Pons (tissue), 1 donor: ENCODE data around the gene NOP14.
"Not testable (repeated sequence)": the region's sequence is repeated elsewhere in the genome, so short reads cannot be mapped to it uniquely, and the experiment has no call there.

Source experiments
- DNase-seq: peaks from one replicate; pipeline ENCODE4 v3.0.0-alpha.2; 2016; ENCODE audit warnings: low spot score

NOP14 gene

GRCh38 chr4:2963175-2963965 is at the start of gene NOP14, which contains the start of gene GRK4:
TSS of gene NOP14 (minus strand) at chr4:2963406. CDS start at chr4:2963319, 87 bp downstream.
TSS of gene GRK4 (plus strand) at chr4:2963571. CDS start at chr4:2964071, 500 bp downstream.
- DNase-seq = peak; percentile 97

- no peak for DNase-seq
Measured at GRCh38 chr4:3011456-3012220, 48.4 kb upstream of the NOP14 start.

- no peak for DNase-seq
Measured at GRCh38 chr4:3010998-3011397, 47.8 kb upstream of the NOP14 start.

DNA sequence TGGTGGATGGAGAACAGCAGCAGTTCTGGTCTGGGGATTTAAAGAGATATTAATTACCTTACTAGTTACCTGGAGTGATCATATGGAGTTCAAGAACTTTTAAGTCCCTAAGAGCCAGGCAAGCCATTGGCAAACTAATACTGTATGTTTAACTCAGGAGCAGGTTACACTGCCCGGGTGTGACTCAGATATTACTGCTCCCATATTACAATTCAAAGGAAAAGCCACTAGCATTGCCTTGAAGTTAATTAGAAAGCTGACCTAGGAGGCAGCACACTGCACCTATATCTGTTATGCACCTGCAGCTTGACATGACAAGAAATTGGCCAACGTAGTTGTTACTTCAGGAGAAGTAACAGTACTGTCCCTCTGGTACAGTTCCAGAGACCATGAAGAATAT is 47.4 kb upstream of the NOP14 start:
- no peak for DNase-seq

GRCh38 chr4:3009422-3009821 is 46.2 kb upstream of the NOP14 start:
- DNase-seq = peak; percentile 45

DNA sequence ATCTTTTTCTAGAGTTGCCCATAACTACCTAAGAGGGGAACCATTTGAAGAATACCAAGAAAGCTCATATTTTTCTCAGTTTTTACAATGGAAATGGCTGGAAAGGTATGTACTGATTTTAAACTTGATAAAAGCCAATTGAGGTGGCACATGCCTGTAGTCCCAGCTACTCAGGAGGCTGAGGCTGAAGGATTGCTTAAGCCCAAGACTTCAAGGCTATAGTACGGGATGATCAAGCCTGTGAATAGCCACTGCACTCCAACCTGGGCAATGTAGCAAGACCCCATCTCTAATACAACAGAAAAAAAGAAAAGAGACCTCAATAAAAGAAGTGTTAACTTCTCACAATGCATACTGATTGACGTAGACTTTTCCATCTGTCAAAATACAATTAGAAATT is 44.5 kb upstream of the NOP14 start:
- DNase-seq = no peak

DNA sequence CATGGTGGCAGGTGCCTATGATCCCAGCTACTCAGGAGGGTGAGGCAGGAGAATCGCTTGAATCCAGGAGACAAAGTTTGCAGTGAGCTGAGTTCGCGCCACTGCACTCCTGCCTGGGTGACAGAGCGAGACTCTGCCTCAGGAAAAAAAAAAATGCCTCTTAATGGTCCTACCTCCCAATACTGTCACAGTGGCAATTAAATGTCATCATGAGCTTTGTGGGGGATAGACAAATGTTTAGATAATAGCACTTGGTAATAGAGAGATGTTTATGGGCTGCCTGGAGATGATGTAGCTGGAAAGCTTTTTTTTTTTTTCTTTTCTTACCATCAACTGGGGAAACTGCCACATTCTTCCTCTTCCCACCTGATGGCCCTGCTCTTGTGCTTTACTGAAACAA is 33.2 kb upstream of the NOP14 start:
- DNase-seq = no peak

- DNase-seq = no peak
Measured at GRCh38 chr4:2995546-2996265, 32.5 kb upstream of the NOP14 start.

DNA sequence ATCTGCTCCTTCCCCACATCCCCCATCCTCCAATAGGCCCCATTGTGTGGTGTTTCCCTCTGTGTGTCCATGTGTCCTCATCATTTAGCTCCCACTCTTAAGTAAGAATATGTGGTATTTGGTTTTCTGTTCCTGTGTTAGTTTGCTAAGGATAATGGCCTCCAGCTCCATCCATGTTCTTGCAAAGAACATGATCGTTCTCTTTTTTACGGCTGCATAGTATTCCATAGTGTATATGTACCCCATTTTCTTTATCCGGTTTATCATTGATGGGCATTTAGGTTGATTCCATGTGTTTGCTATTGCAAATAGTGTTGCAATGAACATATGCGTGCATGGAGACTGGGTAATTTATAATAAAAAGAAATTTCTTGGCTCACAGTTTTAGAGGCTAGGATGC is 31.7 kb upstream of the NOP14 start:
- no peak for DNase-seq

GRCh38 chr4:2991243-2991642 is 28.0 kb upstream of the NOP14 start:
- no peak for DNase-seq

DNA sequence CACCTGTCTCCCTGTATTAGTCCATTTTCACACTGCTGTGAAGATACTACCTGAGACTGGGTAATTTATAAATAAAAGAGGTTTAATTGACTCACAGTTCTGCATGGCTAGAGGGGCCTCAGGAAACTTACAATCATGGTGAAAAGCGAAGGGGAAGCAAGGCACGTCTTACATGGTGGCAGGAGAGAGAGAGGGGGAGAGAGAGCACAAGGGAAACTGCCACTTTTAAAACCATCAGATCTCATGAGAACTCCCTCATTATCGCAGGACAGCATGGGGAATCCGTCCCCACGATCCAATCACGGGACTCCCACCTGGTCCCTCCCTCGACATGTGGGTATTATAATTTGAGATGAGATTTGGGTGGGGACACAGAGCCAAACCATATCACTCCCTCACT is 20.5 kb upstream of the NOP14 start:
- DNase-seq = not testable (repeated sequence)

DNA sequence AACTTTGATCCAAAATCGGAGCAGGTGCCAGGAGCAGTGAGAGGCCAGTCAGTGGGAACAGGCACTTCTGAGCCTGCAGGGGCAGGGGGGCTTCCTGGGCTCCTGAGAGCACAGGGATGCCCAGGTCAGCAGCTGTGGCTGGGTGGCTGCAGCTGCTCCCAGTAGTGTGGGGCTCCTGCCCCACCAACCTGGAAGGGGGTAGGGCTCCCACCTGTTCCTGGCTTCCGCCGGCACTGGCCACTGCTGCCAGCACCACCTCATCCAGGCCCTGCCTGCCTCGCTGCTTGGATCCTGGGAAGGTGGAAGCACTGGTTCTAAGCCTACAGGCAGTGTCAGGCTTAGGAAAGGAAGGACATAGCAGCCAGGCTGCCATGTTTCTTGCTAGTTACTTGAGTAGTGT is 18.8 kb upstream of the NOP14 start:
- no peak for DNase-seq

DNA sequence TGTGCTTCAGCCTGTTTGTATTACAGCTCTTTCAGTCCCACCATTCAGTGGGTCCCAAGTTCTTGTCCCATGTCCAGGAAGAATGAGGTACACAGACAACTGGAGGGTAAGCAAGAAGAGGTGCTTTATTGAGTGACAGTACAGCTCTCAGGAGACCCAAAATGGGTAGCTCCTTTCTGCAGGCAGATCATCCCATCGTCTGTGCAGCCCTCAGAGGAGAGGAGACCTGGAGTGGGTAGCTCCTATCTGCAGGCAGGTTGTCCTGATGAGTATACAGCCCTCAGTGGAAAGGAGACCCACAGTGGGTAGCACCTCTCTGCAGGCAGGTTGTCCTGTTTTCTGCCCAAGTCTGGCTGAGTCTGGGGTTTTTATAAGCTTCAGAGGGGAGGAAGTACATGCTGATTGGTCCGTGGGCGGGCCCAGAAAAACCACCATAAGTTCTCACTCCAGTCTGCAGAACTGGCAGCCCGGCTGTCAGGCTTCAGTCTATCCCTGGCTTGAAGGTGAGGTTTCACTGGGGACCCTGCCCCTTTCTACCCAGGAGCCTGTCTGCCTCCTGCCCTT is 18.1 kb upstream of the NOP14 start:
- DNase-seq = no peak

DNA sequence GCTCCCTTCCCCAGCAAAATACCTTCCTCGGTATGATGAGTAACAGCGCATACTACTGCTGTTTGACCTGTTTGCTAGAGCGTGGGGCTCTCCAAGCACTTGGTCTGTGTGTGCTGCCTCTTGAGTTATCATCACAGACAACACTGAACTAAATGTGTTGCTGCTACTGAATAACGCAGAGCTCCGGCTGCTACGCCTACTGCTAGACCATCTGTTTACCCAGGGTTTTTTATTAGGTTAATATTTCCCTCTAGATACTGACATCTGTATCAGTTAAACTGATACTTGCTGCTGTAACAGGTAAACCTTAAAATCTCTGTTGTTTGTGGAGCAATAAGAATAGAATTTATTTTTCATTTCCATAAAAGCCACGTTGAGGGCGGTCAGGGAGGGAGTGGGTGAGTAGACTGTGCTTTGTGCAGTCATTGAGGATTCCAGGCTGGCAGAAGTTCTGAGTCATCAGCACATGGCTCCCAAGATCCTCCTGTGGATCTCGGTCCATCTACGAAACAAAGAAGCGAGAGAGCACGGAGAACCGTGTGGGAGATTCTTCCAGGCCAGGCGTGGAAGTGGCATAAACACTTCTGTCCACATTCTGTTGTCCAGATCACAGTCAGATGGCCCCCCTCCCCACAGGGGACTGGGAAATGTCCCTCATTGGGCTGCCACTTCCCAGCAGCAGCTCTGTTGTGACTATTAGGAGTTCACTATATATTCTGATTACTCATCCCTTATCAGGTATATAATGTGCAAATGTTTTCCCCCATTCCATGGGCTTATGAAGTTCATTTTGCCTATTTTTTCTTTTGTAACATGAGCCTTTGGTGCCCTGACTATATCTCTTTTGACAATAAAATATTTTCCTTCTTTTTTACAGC is 14.2 kb upstream of the NOP14 start:
- peak; percentile 47 for DNase-seq

- no peak for DNase-seq
Measured at GRCh38 chr4:2971275-2971674, 8.1 kb upstream of the NOP14 start.

DNA sequence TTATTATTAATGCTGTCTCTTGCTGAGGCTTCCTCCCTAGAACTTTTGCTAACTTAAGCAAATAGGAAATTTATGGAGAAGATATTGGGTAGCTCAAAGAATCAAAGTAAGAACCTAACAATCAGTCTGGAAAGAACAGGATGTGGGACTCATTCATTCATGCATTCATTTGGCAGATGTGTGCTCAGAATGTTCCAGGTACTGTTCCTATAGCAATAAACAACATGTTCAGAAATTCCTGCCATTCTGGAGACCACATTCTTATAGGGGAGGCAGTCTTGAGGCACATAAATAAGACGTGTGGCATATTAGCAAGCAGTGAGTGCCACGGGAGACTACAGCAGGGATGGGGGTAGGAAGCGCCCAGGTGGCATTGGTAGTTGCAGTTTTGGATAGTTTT is 5.2 kb upstream of the NOP14 start:
- DNase-seq = no peak

- no peak for DNase-seq
Measured at GRCh38 chr4:2965262-2965661, 2.1 kb upstream of the NOP14 start.

GRCh38 chr4:2964706-2965258 is 1.6 kb upstream of the NOP14 start:
- DNase-seq = no peak

- DNase-seq = no peak
Measured at GRCh38 chr4:2963966-2964471, 813 bp upstream of the NOP14 start.

GRCh38 chr4:2962614-2963174 is 512 bp downstream of the NOP14 start:
- DNase-seq = peak; percentile 48
